Tibial nerve (tissue), 4 donors: ENCODE data around the gene SLC34A1. TPM values are rescaled to one million over a fixed set of nuclear protein-coding genes. Genes with fewer than 3 reads are reported as not detected.

Source experiments
- DNase-seq, 2 donors: peaks; one replicate each; pipeline ENCODE4 v3.0.0-alpha.2; 2019; ENCODE audit warnings: low spot score in 2 of 2
- H3K27ac ChIP-seq, 4 donors: fragments of 200-600 bp; sonication (generic) in 3 of 4; one replicate each; pipeline ENCODE4 v1.5.1; 2017 to 2019; ENCODE audit warnings: mild to moderate bottlenecking in 1 of 4
- H3K27me3 ChIP-seq, 2 donors: fragments of 200-600 bp; sonication (generic) in 1 of 2; one replicate each; pipeline versions ENCODE4 v1.5.1 to v1.6.0; 2017 to 2019
- H3K36me3 ChIP-seq, 3 donors: fragments of 200-600 bp; sonication (generic); one replicate each; pipeline ENCODE4 v1.5.1; 2018 to 2019
- H3K4me1 ChIP-seq, 4 donors: fragments of 200-600 bp; sonication (generic) in 3 of 4; one replicate each; pipeline ENCODE4 v1.5.1; 2017 to 2019
- H3K4me3 ChIP-seq, 4 donors: fragments of 200-600 bp; sonication (generic) in 3 of 4; one replicate each; pipeline ENCODE4 v1.5.1; 2017 to 2019; ENCODE audit warnings: mild to moderate bottlenecking in 1 of 4, moderate library complexity in 1 of 4
- H3K9me3 ChIP-seq, 4 donors: fragments of 200-600 bp; sonication (generic) in 3 of 4; one replicate each; pipeline ENCODE4 v1.5.1; 2017 to 2019
- EP300 ChIP-seq, 2 donors: sonication (generic); formaldehyde crosslinking; IDR thresholded peaks; one replicate each; pipeline ENCODE4 v1.6.1; 2017; ENCODE audit warnings: antibody characterized with exemption in 2 of 2, mild to moderate bottlenecking in 1 of 2
- POLR2A ChIP-seq, 2 donors: fragments of 450-650 bp; IDR thresholded peaks; one replicate each; pipeline ENCODE4 v1.6.1; 2017; ENCODE audit warnings: antibody characterized with exemption in 2 of 2, mild to moderate bottlenecking in 2 of 2, moderate library complexity in 2 of 2
- WGBS, 2 donors: methylation state at CpG; one replicate each; pipeline ENCODE4 v1.1.5; 2018; 5-methylcytosine and 5-hydroxymethylcytosine counted together
- total RNA-seq, 4 donors: library from RNA; depleted of rRNA; stranded (reverse); fragments of >200 nt; gene quantifications; one replicate each; pipeline ENCODE4 v1.1.0, GENCODE V29; 2016
- TF ChIP-seq, protein P1 (sequence below), 5 experiments: fragments of 200-600 bp in 3 of 5; fragments of 450-650 bp in 2 of 5; sonication (generic) in 3 of 5; IDR thresholded peaks; one replicate each; pipeline ENCODE4 v1.5.1; 2016 to 2019; ENCODE audit warnings: antibody characterized with exemption in 5 of 5, mild to moderate bottlenecking in 3 of 5, moderate library complexity in 2 of 5

The SLC34A1 gene
- total RNA-seq, 4 donors from 2014 or later: not detected

DNA sequence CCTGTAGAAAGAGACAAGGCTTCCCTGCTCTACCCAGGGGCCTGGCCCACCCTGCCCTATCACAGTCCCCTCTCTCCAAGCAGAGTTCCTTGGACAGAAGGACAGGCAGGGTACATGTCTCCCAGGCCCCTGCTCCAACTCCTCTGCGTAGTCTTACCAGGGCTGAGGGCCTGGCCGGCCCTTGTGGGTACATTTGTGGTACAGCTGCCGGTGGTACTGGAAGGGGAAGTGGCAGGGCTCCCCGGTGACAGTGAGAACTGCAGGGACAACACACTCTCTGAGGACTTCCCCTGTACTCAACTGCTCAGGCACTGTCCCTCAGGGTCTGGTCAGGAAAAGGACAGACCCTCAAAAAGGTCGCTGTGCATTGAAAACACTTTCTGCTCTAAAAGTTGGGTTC is 21.6 kb downstream of the SLC34A1 start:
- 70 to 85% methylated on average over 4 to 5 of the region's 5 CpGs for whole genome bisulfite sequencing, 2 donors
- Histone ChIP-seq H3K27me3 (peaks cover 3 to 51% of the 10 kb centered on the region in 2 donors), H3K27ac (no peak overlapping the region), H3K36me3 (no peaks in the 10 kb centered on the region), H3K4me1 (peaks cover 0 to 31% (median 21%) of the 10 kb centered on the region in 4 donors), H3K4me3 (no peak overlapping the region), H3K9me3 (no peaks in the 10 kb centered on the region)
- DNase-seq: no peak
- TF ChIP-seq EP300 (IDR thresholded peaks at IDR 0.05): no peak
- TF ChIP-seq, protein P1, sequence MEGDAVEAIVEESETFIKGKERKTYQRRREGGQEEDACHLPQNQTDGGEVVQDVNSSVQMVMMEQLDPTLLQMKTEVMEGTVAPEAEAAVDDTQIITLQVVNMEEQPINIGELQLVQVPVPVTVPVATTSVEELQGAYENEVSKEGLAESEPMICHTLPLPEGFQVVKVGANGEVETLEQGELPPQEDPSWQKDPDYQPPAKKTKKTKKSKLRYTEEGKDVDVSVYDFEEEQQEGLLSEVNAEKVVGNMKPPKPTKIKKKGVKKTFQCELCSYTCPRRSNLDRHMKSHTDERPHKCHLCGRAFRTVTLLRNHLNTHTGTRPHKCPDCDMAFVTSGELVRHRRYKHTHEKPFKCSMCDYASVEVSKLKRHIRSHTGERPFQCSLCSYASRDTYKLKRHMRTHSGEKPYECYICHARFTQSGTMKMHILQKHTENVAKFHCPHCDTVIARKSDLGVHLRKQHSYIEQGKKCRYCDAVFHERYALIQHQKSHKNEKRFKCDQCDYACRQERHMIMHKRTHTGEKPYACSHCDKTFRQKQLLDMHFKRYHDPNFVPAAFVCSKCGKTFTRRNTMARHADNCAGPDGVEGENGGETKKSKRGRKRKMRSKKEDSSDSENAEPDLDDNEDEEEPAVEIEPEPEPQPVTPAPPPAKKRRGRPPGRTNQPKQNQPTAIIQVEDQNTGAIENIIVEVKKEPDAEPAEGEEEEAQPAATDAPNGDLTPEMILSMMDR (IDR thresholded peaks at IDR 0.05): no peak
- TF ChIP-seq POLR2A (IDR thresholded peaks at IDR 0.05): no peak

DNA sequence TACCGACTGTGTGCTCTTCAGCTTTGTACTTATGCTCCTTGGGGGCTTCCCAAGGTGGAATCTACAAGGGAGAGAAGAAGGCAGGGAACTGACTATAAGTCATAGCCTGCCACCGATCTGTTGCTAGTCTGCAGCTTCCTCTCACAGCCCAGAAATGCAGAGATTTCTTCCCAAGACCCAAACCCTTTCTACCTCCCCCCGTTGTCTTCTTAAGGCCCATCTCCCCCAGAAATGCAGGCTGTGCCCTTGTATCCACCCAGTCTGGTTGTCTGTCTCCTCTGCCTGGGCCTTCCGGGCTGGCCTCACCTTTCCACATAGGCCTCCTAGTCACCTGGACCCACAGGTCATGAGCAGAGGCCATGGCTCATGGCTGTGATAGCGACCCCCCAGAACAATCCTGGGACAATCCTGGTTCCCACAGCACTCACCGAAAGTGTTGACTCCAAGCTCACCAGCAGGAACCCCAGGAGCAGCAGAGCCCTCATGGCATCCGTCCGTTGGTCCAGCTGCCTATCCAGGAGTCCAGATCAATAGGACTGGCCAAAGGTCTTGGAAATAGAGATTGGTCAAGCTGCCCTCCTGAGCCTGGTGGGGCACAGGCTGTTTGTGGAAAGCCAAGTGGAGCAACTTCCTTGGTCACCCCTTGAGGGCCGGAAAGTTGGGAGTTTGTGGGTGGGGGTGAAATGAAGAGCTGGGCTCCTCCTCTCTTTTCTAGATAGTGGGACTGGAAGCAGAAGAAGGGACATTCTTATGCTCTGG is 25.0 kb downstream of the SLC34A1 start, which contains the start of gene F12:
Gene F12, minus strand, starts transcription at position 522 of the 759 bp plus-strand sequence. Its CDS starts 37 bp downstream, at position 485.
- H3K4me3 ChIP-seq: no peak within 1 kb of the TSS
- WGBS, 2 donors: 87 to 89% methylated on average over 6 to 9 of the region's 9 CpGs
- H3K36me3 ChIP-seq: no peaks in the 10 kb centered on the region
- DNase-seq: no peak
- no peak within 1 kb of the TSS for H3K27ac ChIP-seq
- H3K9me3 ChIP-seq: no peaks in the 10 kb centered on the region
- TF ChIP-seq EP300 (IDR thresholded peaks at IDR 0.05): no peak
- TF ChIP-seq POLR2A (IDR thresholded peaks at IDR 0.05): no peak
- TF ChIP-seq, protein P1 (IDR thresholded peaks at IDR 0.05): no peak
- H3K4me1 ChIP-seq: peaks cover 0 to 7% (median 5%) of the 10 kb centered on the region in 4 donors
- peaks cover 0 to 16% of the 10 kb centered on the region in 2 donors for H3K27me3 ChIP-seq

DNA sequence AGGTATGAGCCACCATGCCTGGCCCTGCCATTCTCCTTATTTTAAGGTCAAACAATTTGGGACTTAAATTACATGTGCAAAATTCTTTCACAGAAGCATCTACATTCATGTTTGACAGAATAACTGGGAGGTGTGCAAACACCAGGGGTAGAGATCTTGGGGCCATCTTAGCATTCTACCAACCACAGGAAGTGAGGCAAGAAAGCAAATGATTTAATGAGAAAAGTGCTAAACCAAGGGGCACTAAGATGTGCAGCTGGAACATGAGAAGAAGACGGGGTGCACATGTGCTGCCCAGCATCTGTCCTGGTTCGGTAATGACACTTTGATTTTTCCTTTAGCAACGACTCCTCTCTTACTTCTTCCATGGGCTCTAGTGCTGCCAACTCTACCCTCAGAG is 26.3 kb downstream of the SLC34A1 start:
- no peaks in the 10 kb centered on the region for H3K9me3 ChIP-seq
- H3K4me3 ChIP-seq: no peak overlapping the region
- TF ChIP-seq, protein P1 (IDR thresholded peaks at IDR 0.05): no peak
- TF ChIP-seq EP300 (IDR thresholded peaks at IDR 0.05): no peak
- no peak for TF ChIP-seq POLR2A (IDR thresholded peaks at IDR 0.05)
- H3K4me1 ChIP-seq: no peaks in the 10 kb centered on the region
- H3K36me3 ChIP-seq: no peaks in the 10 kb centered on the region
- peaks cover 0 to 3% of the 10 kb centered on the region in 2 donors for H3K27me3 ChIP-seq
- 81 to 85% methylated on average over 3 of the region's 3 CpGs for WGBS, 2 donors
- H3K27ac ChIP-seq: no peak overlapping the region
- DNase-seq: no peak

DNA sequence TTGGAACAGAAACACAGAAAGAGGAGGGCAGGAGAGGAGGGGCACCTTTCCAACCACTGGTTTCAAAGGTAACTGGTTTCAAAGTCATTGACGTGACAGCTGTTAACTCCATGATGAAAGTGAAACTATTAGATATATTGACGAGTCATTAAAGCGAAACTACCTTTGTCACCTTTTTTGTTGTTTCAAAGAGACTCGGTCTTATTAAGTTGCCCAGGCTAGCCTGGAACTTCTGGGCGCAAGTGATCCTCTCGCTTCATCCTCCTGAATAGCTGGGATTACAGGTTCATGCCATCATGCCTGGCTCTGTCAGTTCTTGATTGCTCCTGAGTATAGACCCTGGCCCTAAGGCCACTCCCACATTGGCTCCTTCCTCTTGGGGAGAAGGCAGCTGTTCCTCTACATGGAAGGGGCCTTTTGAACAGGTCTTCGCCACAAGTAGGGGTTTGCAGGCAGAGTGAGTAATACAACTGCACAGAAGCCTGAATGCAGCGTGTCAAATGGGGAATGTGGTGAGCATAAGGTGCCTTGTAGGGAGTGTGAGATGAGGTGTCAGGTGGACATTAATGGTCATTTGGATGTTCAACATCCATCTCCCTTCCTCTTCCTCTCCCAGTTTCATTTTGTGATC is 28.5 kb downstream of the SLC34A1 start:
- H3K4me3 ChIP-seq: no peak overlapping the region
- WGBS, 2 donors: 76 to 79% methylated on average over 8 of the region's 8 CpGs
- no peak overlapping the region for H3K27ac ChIP-seq

More for the DNA sequence above, 28.5 kb downstream of the SLC34A1 start:
- Histone ChIP-seq H3K27me3 (no peaks in the 10 kb centered on the region), H3K36me3 (no peaks in the 10 kb centered on the region), H3K9me3 (no peaks in the 10 kb centered on the region), H3K4me1 (no peaks in the 10 kb centered on the region)
- TF ChIP-seq POLR2A (IDR thresholded peaks at IDR 0.05): no peak
- no peak for TF ChIP-seq EP300 (IDR thresholded peaks at IDR 0.05)
- TF ChIP-seq, protein P1 (IDR thresholded peaks at IDR 0.05): no peak
- DNase-seq: no peak
